ENCODE data around the gene CYRIA. TPM values are rescaled to one million over a fixed set of nuclear protein-coding genes. Genes with fewer than 3 reads are reported as not detected.

CYRIA gene
- 0.91 and 2.0 TPM in 2 replicates for total RNA-seq
- long read RNA-seq, full-length matches to known transcripts = 3 of 3 reads
- long read RNA-seq, partial matches to known transcripts = 0 of 3 reads
- long read RNA-seq, other reads (novel, unspliced or antisense) = 0 of 3 reads

GRCh38 chr2:16665748-16666448 lies at the start of gene CYRIA:
CYRIA (minus strand) TSS chr2:16665834; CDS start chr2:16588119, 77,715 bp downstream.
- peak; percentile 42 for DNase-seq (ENCODE audit: low spot score, unreplicated experiment)
- Mint-ChIP-seq H3K27me3 (peaks cover 70% of the 10 kb centered on the region), H3K27ac (peak within 1 kb of the TSS; percentile 33), H3K36me3 (ENCODE audit: insufficient read depth) (no peaks in the 10 kb centered on the region), H3K9me3 (ENCODE audit: low read depth) (no peaks in the 10 kb centered on the region), H3K4me1 (ENCODE audit: low read depth) (peaks cover 11% of the 10 kb centered on the region), H3K4me3 (ENCODE audit: low read depth) (peak within 1 kb of the TSS; percentile 71)
- no peak for TF ChIP-seq CTCF (IDR thresholded peaks at IDR 0.05; ENCODE audit: unreplicated experiment)

- no peaks in the 10 kb centered on the region for H3K36me3 Mint-ChIP-seq (ENCODE audit: insufficient read depth)
- H3K9me3 Mint-ChIP-seq (ENCODE audit: low read depth) = no peaks in the 10 kb centered on the region
These were observed 47.4 kb upstream of the CYRIA start for GRCh38 chr2:16713011-16713423.

DNA sequence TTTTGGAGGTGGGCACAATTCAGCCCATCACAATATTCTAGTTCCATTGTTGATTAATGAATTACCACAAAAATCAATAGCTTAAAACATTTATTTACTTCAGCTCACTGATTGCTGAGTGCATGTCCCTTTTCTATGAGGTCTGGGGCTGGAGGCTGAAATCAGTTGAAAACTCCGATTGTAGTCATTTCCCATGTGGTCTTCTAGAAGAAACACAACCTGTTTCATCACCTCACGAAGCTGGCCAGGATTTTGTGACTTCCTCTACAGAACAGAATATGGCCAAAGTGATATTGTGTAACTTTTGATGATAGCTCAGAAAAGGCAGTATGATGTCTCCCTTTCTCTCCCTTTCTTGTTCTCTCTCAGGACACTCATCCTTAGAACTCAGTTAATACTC lies 44.1 kb upstream of the CYRIA start:
- Mint-ChIP-seq H3K27me3 (peaks cover under 1% of the 10 kb centered on the region), H3K9me3 (ENCODE audit: low read depth) (no peaks in the 10 kb centered on the region), H3K4me3 (ENCODE audit: low read depth) (no peak overlapping the region), H3K4me1 (ENCODE audit: low read depth) (peaks cover 11% of the 10 kb centered on the region), H3K36me3 (ENCODE audit: insufficient read depth) (no peaks in the 10 kb centered on the region), H3K27ac (no peak overlapping the region)
- no peak for TF ChIP-seq CTCF (IDR thresholded peaks at IDR 0.05; ENCODE audit: unreplicated experiment)
- DNase-seq (ENCODE audit: low spot score, unreplicated experiment) = no peak

More at GRCh38 chr2:16713011-16713423, 47.4 kb upstream of the CYRIA start:
- no peak for TF ChIP-seq CTCF (IDR thresholded peaks at IDR 0.05; ENCODE audit: unreplicated experiment)
- Mint-ChIP-seq H3K4me1 (ENCODE audit: low read depth) (peaks cover 6% of the 10 kb centered on the region), H3K27me3 (peaks cover 8% of the 10 kb centered on the region), H3K27ac (no peak overlapping the region), H3K4me3 (ENCODE audit: low read depth) (no peak overlapping the region)
- no peak for DNase-seq (ENCODE audit: low spot score, unreplicated experiment)

GRCh38 chr2:16708173-16708572 lies 42.5 kb upstream of the CYRIA start:
- Mint-ChIP-seq H3K27me3 (no peaks in the 10 kb centered on the region), H3K27ac (no peak overlapping the region), H3K9me3 (ENCODE audit: low read depth) (no peaks in the 10 kb centered on the region), H3K4me3 (ENCODE audit: low read depth) (no peak overlapping the region), H3K4me1 (ENCODE audit: low read depth) (peaks cover 9% of the 10 kb centered on the region), H3K36me3 (ENCODE audit: insufficient read depth) (no peaks in the 10 kb centered on the region)
- no peak for TF ChIP-seq CTCF (IDR thresholded peaks at IDR 0.05; ENCODE audit: unreplicated experiment)
- no peak for DNase-seq (ENCODE audit: low spot score, unreplicated experiment)

GRCh38 chr2:16707014-16707623 lies 41.5 kb upstream of the CYRIA start:
- H3K27ac Mint-ChIP-seq = no peak overlapping the region
- no peaks in the 10 kb centered on the region for H3K9me3 Mint-ChIP-seq (ENCODE audit: low read depth)
- peaks cover 9% of the 10 kb centered on the region for H3K4me1 Mint-ChIP-seq (ENCODE audit: low read depth)
- no peak overlapping the region for H3K4me3 Mint-ChIP-seq (ENCODE audit: low read depth)
- no peaks in the 10 kb centered on the region for H3K27me3 Mint-ChIP-seq
- no peaks in the 10 kb centered on the region for H3K36me3 Mint-ChIP-seq (ENCODE audit: insufficient read depth)
- DNase-seq (ENCODE audit: low spot score, unreplicated experiment) = no peak
- no peak for TF ChIP-seq CTCF (IDR thresholded peaks at IDR 0.05; ENCODE audit: unreplicated experiment)
